Measurements from ENCODE around the gene NEU1. TPM values are rescaled to one million over a fixed set of nuclear protein-coding genes. Genes with fewer than 3 reads are reported as not detected.
"Not testable (repeated sequence)": the region's sequence is repeated elsewhere in the genome, so short reads cannot be mapped to it uniquely, and the experiment has no call there.

The NEU1 gene
- total RNA-seq, 1 donor: 19.4 TPM

- Histone ChIP-seq H3K4me3 (ENCODE audit: low read length) (no peak overlapping the region), H3K4me1 (ENCODE audit: insufficient read depth, low read length) (no peaks in the 10 kb centered on the region), H3K9me3 (ENCODE audit: low read depth, low read length) (no peaks in the 10 kb centered on the region), H3K27me3 (ENCODE audit: insufficient read depth, low read length) (no peaks in the 10 kb centered on the region)
Observed at GRCh38 chr6:31870385-31870921, 7.8 kb upstream of the NEU1 start.

GRCh38 chr6:31869343-31869742 is 6.7 kb upstream of the NEU1 start:
- Histone ChIP-seq H3K4me1 (ENCODE audit: insufficient read depth, low read length) (peaks cover 1% of the 10 kb centered on the region), H3K9me3 (ENCODE audit: low read depth, low read length) (no peaks in the 10 kb centered on the region), H3K4me3 (ENCODE audit: low read length) (no peak overlapping the region), H3K27me3 (ENCODE audit: insufficient read depth, low read length) (no peaks in the 10 kb centered on the region)

- H3K9me3 ChIP-seq (ENCODE audit: low read depth, low read length); H3K4me3 ChIP-seq (ENCODE audit: low read length); H3K27me3 ChIP-seq (ENCODE audit: insufficient read depth, low read length); H3K4me1 ChIP-seq (ENCODE audit: insufficient read depth, low read length): not testable (repeated sequence)
Observed at GRCh38 chr6:31868658-31868971, 6.0 kb upstream of the NEU1 start.

DNA sequence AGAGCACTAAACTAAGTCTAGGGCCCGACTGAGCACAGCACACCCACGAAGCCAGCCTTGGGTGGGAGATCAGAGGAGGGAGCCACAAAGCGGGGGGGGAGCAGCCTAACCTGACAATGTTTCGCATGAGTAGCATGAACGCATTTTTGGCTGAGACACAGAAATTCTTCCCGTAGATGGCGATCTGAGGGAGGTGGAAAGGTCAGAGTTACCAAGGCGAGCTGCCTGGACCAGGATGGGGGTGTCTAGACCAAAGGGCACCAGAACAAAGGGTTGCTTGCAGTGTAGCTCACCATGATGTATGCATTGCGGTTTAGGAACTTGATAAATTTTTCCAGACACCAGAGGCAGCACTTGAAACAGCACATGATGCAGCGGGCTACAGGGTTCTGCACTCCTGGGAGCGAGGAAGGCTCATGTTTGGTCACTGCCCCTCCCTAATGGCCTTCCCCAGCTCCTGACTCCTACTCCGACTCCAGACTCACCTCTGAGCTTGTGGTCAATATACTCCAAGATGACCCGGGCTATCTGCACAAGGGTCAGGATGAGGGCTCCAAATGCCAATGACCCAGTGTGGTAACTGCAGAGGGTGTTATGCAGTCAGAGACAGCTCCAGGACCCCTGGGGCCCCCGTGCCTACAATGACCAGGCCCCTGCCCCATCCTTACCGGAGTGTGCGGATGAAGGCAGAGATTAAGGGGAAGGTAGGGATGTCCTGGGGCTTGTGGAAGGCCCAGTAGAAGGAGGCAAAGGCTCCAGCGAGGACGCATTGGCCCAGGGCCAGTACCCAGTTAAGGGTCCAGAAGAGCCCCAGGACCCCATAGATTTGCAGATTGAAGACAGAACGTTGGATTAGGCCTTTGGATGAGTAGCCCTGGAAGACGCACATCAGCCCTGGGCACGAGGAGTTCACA is 2.8 kb upstream of the NEU1 start:
- Histone ChIP-seq H3K4me3 (ENCODE audit: low read length) (no peak overlapping the region), H3K27me3 (ENCODE audit: insufficient read depth, low read length) (no peaks in the 10 kb centered on the region), H3K9me3 (ENCODE audit: low read depth, low read length) (no peaks in the 10 kb centered on the region), H3K4me1 (ENCODE audit: insufficient read depth, low read length) (peaks cover 29% of the 10 kb centered on the region)

GRCh38 chr6:31864818-31865204 is 2.2 kb upstream of the NEU1 start:
- no peaks in the 10 kb centered on the region for H3K27me3 ChIP-seq (ENCODE audit: insufficient read depth, low read length)
- H3K4me1 ChIP-seq (ENCODE audit: insufficient read depth, low read length): peaks cover 29% of the 10 kb centered on the region

DNA sequence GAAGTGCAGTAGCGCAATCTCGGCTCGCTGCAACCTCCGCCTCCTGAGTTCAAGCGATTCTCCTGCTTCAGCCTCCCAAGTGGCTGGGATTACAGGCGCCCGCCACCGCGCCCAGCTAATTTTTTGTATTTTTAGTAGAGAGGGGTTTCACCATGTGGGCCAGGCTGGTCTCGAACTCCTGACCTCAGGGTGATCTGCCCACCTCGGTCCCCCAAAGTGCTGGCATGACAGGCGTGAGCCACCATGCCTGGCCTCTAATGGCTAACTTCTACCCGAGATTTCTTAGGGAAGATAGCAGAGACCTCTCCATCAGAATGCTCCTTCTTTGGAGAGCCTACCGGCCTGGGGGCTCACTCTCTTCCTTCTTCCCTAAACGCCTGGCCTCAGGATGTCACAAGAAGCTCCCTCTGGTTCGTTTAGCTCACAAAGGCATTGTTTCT is 1.5 kb upstream of the NEU1 start:
- H3K27me3 ChIP-seq (ENCODE audit: insufficient read depth, low read length); H3K9me3 ChIP-seq (ENCODE audit: low read depth, low read length): not testable (repeated sequence)
- Histone ChIP-seq H3K4me3 (ENCODE audit: low read length) (peak overlapping the region; percentile 54), H3K4me1 (ENCODE audit: insufficient read depth, low read length) (peaks cover 29% of the 10 kb centered on the region)

More at GRCh38 chr6:31864818-31865204, 2.2 kb upstream of the NEU1 start:
- Histone ChIP-seq H3K4me3 (ENCODE audit: low read length) (no peak overlapping the region), H3K9me3 (ENCODE audit: low read depth, low read length) (no peaks in the 10 kb centered on the region)

DNA sequence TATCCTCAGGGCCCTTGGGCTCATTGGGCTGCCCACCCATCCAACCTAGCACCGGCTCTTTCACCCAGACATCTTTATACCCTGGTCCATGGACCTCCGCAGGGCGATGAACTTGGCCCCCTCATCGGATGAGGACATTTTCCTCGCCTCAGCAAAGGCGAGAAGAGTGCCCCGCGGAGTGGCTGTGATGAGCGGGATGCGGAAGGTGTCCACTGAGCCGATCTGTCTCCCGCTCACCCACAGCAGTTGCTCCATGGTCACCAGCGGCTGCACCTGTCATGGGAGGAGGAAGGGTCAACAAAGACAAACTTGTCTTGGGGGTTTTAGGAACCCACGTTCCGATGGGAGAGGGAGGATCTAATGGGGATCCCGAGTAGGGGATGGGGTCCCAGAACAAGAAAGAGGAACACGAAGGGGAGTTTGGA is 690 bp downstream of the NEU1 start:
- no peaks in the 10 kb centered on the region for H3K9me3 ChIP-seq (ENCODE audit: low read depth, low read length)
- no peaks in the 10 kb centered on the region for H3K27me3 ChIP-seq (ENCODE audit: insufficient read depth, low read length)
- H3K4me1 ChIP-seq (ENCODE audit: insufficient read depth, low read length): peaks cover 29% of the 10 kb centered on the region
- peak overlapping the region; percentile 79 for H3K4me3 ChIP-seq (ENCODE audit: low read length)

- H3K4me1 ChIP-seq (ENCODE audit: insufficient read depth, low read length): peaks cover 29% of the 10 kb centered on the region
- H3K4me3 ChIP-seq (ENCODE audit: low read length): no peak overlapping the region
- no peaks in the 10 kb centered on the region for H3K9me3 ChIP-seq (ENCODE audit: low read depth, low read length)
- H3K27me3 ChIP-seq (ENCODE audit: insufficient read depth, low read length): no peaks in the 10 kb centered on the region
Observed at GRCh38 chr6:31861150-31861549, 1.5 kb downstream of the NEU1 start.

DNA sequence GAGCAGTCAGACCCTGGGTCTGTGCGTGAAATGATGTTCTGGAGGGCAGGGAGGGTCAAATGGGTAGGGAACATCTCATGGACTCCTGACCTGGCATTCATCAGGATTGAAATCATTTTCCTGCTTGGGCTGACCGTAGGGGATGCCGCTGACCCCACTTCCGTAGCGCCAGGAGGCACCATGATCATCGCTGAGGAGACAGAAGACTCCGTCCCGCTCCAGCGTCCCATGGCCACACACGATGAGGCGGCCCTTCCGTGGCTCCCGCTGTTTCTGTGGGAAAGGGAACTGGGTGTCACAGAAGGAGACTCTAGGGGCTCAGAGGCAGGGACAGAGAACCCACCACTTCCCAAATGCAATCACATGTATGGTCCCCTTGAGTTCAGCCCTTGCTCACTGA is 2.3 kb downstream of the NEU1 start:
- peaks cover 29% of the 10 kb centered on the region for H3K4me1 ChIP-seq (ENCODE audit: insufficient read depth, low read length)
- H3K27me3 ChIP-seq (ENCODE audit: insufficient read depth, low read length): no peaks in the 10 kb centered on the region
- no peaks in the 10 kb centered on the region for H3K9me3 ChIP-seq (ENCODE audit: low read depth, low read length)
- no peak overlapping the region for H3K4me3 ChIP-seq (ENCODE audit: low read length)

- Histone ChIP-seq H3K4me3 (ENCODE audit: low read length) (no peak overlapping the region), H3K27me3 (ENCODE audit: insufficient read depth, low read length) (no peaks in the 10 kb centered on the region), H3K4me1 (ENCODE audit: insufficient read depth, low read length) (peaks cover 29% of the 10 kb centered on the region)
Observed at GRCh38 chr6:31859923-31860322, 2.7 kb downstream of the NEU1 start.

DNA sequence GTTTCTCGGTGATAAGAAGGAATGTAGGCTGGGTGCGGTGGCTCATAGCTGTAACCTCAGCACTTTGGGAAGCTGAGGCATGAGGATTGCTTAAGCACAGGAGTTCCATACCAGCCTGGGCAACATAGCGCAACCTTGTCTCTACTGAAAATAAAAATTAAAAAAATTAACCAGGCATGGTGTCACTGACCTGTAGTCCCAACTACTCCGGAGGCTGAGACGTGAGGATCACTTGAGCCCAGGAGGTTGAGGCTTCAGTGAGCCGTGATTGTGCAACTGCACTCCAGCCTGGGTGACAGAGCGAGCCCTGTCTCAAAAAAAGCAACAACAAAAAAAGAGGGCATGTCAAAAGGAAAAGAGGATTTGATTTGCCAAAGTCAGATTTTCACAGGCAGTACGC is 3.9 kb downstream of the NEU1 start:
- Histone ChIP-seq H3K27me3 (ENCODE audit: insufficient read depth, low read length) (no peaks in the 10 kb centered on the region), H3K4me1 (ENCODE audit: insufficient read depth, low read length) (peaks cover 22% of the 10 kb centered on the region), H3K9me3 (ENCODE audit: low read depth, low read length) (no peaks in the 10 kb centered on the region), H3K4me3 (ENCODE audit: low read length) (no peak overlapping the region)

More at GRCh38 chr6:31859923-31860322, 2.7 kb downstream of the NEU1 start:
- no peaks in the 10 kb centered on the region for H3K9me3 ChIP-seq (ENCODE audit: low read depth, low read length)

GRCh38 chr6:31857774-31858173 is 4.8 kb downstream of the NEU1 start:
- not testable (repeated sequence) for H3K27me3 ChIP-seq (ENCODE audit: insufficient read depth, low read length)

GRCh38 chr6:31851980-31852718 is 10.5 kb downstream of the NEU1 start:
- not testable (repeated sequence) for H3K4me1 ChIP-seq (ENCODE audit: insufficient read depth, low read length); H3K27me3 ChIP-seq (ENCODE audit: insufficient read depth, low read length); H3K4me3 ChIP-seq (ENCODE audit: low read length); H3K9me3 ChIP-seq (ENCODE audit: low read depth, low read length)

More at GRCh38 chr6:31857774-31858173, 4.8 kb downstream of the NEU1 start:
- peaks cover 15% of the 10 kb centered on the region for H3K4me1 ChIP-seq (ENCODE audit: insufficient read depth, low read length)
- not testable (repeated sequence) for H3K4me3 ChIP-seq (ENCODE audit: low read length); H3K9me3 ChIP-seq (ENCODE audit: low read depth, low read length)

- Histone ChIP-seq H3K4me1 (ENCODE audit: insufficient read depth, low read length) (no peaks in the 10 kb centered on the region), H3K9me3 (ENCODE audit: low read depth, low read length) (no peaks in the 10 kb centered on the region), H3K27me3 (ENCODE audit: insufficient read depth, low read length) (no peaks in the 10 kb centered on the region), H3K4me3 (ENCODE audit: low read length) (no peak overlapping the region)
Observed at GRCh38 chr6:31851485-31851832, 11.2 kb downstream of the NEU1 start.

GRCh38 chr6:31850765-31851484 is 11.7 kb downstream of the NEU1 start:
- Histone ChIP-seq H3K27me3 (ENCODE audit: insufficient read depth, low read length) (no peaks in the 10 kb centered on the region), H3K9me3 (ENCODE audit: low read depth, low read length) (no peaks in the 10 kb centered on the region), H3K4me1 (ENCODE audit: insufficient read depth, low read length) (no peaks in the 10 kb centered on the region), H3K4me3 (ENCODE audit: low read length) (no peak overlapping the region)
